Astrocyte of the hippocampus (primary cell): ENCODE measurements around the gene MFSD2B.
"Not testable (repeated sequence)": the region's sequence is repeated elsewhere in the genome, so short reads cannot be mapped to it uniquely, and the experiment has no call there.

Source experiments
- DNase-seq: peaks from one replicate; pipeline ENCODE4 v3.0.0; 2011; ENCODE audit warnings: low read depth, low spot score

Gene MFSD2B

DNA sequence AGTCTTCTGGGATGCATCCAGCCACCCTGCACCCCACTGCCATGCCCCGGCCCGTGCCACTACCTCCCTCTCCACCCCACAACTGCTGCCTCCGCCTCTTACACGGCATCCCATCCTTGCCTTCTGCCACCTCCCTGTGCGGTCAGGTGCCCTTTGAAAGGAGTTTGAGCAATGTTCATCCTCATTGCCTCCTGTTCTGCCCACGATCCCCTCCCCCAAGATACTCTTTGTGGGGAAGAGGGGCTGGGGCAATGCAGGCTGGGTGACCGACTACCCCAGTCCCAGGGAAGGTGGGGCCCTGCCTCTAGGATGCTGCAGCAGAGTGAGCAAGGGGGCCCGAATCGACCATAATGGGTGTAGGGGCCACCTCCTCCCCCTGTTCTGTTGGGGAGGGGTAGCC lies 8.4 kb downstream of the MFSD2B start:
- no peak for DNase-seq

DNA sequence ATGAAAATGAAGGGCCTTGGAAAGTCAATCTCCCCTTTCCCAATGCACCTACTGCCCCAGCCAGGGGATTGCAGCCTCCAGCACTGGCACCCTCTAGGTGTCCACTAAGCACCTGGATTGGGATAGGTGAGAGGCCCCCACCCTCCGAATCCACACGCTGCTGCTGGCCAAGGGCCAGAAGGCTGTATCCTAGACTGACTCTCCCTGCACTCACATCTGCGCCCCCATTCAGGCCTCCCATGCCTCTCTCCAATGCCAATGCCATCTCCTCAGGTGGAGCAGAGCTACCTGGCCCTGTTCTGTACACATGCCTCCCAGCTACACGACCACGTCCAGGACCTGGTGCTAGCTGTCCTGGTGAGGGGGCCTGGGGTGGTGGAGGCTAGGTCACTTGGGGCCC lies 9.8 kb downstream of the MFSD2B start:
- DNase-seq = no peak

DNA sequence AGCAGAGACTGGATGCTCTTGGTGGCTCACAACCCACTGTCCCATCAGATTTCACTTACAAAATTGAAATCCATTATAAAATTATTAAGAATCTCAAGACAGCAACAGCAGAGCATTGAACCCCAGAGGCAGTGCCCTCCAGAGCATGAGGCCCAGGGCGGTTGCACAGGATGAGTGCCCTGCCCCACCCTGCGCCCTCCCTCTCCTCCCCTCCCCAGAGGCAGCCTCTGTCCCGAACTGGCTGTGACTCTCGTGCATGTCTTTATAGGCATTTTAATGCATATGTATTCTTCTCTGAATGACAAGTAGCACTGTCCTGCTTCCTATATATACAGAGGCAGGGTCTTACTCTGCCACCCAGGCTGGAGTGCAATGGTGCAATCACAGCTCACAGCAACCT lies 10.4 kb downstream of the MFSD2B start:
- DNase-seq = no peak

DNA sequence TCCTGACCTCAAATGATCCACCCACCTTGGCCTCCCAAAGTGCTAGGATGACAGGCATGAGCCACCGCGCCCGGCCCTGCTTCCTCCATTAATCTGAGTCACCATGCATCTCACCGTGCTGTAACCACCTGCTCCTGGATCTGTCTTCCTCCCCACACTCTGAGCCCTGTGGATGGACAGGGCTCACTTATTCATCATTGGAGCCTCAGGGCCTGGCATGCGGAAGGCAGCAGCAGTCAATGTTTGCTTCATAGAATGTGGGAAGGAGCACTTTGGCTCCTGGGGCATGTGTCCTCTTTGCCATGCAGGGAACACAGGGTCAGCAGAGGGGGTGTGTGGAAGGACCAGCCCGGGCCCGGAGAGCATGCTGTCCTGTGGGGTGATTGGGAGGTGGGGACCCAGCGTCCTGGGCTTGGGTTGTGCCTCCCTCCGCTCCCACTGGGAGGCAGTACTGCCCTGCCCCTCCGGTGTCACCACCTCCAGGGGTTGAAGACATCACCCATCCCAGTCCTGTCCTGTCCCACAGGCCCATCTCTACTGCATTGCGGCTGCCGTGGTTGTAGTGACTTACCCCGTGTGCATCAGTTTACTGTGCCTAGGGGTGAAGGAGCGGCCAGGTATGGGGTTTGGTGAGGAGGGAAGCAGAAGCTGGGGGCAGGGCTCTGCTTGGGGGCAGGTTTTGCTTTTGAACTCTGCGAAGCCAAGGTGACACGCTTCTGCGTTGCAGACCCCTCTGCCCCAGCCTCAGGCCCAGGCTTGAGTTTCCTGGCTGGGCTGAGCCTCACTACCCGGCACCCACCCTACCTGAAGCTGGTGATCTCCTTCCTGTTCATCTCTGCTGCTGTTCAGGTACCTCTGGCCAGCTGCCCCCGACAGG lies 11.5 kb downstream of the MFSD2B start:
- no peak for DNase-seq

DNA sequence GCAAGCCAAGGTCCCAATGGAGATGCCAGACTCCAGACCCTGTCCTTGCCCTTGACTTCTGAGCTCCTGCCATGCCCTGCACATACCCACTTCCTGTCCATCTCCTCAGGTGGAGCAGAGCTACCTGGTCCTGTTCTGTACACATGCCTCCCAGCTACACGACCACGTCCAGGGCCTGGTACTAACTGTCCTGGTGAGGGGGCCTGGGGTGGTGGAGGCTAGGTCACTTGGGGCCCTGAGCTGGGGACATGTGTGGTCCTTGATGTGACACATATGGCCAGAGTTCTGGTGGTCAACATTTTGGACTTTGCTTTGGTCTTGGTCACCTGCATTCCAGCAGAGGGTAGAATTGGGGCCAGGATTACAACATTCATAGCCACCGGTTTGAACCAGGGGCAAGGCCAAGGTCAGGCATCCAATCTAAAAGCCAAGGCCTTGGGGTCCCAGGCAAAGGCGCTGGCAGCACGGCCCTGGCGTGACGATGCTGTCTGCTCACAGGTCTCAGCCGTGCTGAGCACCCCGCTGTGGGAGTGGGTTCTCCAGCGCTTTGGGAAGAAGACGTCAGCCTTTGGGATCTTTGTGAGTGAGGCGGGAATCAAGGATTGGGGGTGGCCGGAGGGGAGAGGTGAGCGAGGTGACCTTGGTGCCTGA lies 12.6 kb downstream of the MFSD2B start:
- no peak for DNase-seq

DNA sequence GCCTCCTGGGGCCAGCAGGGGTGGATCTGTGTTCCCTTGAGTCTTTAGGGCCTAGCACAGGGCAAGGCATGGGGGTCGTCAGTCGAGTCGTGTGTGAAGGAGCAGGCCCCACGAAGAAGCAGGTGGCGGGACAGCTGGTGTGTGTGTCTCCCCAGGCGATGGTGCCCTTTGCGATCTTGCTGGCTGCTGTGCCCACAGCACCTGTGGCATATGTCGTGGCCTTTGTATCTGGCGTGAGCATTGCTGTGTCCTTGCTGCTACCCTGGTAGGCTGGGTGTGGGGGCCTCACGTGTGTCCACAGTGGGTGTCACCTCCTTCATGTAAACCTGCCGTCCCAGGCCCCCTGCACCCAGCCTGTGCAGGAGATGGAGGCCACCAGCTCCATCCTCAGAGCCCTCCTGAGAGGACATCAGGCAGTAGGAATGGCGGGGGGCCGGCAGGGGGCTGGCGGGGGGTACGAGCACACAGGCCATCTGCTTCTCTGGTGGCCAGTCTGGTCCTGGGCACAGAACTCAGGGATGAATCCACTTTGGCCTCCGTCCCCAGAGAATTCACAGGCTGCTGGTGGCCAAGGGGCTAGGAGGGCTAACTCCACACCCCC lies 13.2 kb downstream of the MFSD2B start:
- DNase-seq = no peak

DNA sequence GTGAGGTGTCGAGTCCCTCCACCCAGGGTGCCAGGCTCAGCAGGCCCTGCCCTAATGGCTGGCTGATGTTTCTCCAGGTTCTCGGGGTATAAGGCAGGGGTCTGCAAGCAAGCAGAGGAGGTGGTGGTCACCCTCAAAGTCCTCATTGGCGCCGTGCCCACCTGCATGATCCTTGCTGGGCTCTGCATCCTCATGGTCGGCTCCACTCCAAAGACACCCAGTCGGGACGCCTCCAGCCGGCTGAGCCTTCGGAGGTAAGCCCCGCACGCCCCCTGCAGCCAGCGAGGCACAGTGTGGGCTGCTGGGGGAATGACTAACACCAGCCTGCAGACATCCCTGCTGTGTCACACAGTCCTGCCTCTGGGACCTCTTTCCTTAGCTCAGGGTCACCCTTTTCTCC lies 14.1 kb downstream of the MFSD2B start:
- no peak for DNase-seq

DNA sequence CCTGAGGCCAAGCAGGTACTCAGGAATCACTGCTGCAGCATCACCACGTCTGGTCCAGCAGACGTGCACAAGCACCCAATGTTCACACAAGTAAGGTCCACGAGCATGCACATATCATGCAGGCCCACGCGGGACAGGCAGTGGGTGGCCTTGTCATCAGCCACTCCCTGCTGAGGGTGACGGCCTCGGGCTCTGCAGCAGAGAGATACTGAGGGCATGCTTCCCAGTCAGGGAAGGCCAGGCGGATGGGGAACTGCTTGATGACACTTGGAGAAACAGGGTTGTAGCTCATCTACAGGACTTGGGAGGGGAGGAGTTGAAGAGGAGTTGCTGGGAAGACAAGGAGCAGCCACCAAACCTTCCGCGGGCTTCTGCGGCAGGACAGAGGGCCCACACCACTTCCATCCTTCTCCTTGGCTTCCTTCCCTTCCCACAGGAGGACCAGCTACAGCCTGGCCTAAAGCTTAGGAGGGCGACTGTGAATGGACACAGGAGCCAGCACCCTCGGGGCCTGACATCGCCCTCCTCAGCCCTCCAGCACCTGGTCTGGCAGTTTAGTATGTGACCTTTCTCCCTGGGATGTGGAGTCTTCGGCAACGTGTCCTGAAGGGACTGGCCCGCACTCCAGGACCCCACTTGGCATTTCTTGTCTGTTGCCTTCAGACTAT lies 15.2 kb downstream of the MFSD2B start:
- no peak for DNase-seq

DNA sequence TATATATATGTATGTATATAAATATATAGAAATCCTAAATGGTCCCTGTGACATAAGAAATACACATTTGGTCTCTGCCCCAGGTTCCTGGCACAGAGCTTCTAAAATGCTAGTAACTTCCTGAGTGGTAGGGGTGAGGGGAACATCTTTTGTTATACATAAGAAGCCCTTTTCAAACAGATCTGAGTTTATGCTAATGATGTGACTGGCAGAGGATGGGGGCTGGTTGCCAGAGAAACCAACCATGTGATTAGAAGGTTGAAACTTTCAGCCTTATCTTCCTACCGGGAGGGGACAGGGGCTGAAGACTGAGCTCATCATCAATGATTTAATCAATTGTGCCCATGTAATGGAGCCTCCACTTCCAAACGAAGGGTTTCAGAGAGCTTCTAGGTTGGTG lies 16.3 kb downstream of the MFSD2B start:
- DNase-seq = no peak

DNA sequence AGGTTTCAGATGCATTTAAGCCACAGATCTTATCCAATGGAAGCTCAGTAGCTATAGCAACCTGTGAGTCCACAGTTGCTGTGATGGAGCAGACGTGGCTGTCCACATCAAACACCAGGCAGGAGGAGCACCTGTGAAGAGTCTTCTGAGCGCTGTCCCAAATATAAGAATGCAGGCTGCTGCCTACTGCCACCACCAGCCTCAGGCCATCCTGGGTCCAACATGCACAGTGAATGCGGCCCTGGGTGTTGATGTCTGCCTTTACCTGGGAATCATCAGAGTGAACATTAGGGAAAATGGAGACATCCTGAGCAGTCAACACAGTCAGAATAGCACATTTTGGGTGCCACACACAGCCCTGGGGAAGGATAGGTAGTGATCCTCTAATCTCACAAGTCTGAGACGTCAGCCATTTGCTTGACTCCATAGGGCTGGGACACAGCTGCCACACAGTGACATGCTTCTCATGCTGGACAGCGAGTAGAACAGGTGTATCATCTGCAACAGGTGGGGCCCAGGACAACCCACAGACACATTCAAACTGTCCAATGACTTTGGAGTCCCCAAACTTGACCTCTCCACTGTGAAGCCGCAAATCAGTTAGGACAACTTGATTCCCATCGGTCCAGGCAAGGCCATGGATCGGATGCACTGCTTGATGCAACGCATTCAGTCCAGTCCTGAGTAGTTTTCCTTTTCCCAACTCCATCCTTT lies 29.1 kb downstream of the MFSD2B start:
- DNase-seq = no peak

DNA sequence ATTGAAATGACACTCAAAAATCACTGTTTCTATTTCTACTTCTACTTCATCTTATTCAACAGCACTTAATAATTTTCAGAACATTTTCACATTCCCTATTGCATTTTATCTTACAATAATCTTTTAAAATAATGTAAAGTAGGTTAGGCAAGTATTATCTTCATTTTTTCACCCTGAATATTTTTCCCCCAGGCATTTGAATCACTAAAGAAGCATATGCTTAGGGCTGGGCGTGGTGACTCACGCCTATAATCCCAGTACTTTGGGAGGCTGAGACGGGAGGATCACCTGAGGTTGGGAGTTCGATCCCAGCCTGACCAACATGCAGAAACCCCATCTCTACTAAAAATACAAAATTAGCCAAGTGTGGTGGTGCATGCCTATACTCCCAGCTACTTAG lies 30.6 kb downstream of the MFSD2B start:
- DNase-seq = no peak

DNA sequence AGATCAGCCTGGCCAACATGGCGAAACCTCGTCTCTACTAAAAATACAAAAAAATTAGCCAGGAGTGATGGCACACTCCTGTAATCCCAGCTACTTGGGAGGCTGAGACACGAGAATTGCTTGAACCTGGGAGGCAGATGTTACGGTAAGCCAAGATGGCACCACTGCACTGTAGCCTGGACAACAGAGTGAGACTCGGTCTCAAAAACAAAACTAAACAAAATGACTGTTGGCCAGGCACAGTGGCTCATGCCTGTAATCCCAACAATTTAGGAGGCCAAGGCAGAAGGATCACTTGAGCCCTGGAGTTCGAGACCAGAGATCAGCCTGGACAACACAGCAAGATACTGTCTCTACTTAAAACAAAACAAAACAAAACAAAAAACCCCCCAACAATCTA lies 33.2 kb downstream of the MFSD2B start:
- not testable (repeated sequence) for DNase-seq

DNA sequence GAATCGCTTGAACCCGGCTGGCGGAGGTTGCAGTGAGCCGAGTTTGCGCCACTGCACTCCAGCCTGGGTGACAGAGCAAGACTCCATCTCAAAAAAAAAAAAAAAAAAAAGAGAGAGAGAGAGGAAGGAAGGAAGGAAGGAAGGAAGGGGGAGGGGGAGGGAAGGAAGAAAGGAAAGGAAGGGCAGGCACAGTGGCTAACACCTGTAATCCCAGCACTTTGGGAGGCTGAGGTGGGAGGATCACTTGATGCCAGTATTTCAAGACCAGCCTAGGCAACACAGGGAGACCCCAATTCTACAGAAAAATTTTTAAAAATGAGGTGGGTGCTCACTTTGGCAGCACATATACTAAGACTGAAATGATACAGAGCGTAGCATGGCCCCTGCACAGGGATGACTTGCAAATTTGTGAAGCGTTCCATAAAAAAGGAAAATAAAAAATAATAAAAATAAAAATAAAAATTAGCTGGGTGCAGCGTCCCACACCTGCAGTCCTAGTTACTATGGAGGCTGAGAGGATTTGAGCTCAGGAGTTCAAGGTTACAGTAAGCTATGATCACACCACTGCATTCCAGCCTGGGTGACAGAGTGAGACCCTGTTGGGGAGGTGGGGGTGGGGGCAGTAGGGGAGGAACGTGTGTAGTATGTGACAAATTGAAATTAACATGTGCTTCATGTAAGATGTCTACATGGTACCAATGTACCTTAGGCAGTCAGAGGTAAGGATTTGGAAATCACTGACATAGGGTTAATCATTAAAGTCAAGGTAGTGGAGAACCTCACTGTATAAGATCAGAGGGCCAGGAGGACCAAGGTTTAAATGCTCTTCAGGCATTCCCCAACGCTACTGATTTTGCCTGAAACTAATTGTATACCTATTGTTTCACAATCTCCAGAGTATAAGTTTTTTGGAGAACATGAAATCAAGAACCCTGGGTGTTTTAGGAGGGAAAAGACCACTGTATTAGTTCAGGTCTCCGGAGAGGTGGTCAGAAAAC lies 35.9 kb downstream of the MFSD2B start:
- no peak for DNase-seq

DNA sequence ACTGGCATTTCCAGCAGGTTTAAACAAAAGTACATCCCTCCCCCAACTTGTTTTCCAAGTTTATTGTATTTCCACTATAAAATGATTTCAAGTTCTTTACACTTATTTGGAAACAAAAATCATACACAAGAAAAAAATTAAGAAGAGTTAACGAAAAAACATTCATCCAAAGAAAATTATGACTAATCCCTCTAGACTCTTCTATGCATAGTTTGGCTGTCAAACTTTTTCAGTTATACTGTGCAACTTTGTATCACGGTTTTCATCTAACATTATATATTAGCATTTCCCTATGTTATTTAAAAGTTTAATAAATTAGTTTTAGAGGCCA lies 36.7 kb downstream of the MFSD2B start:
- no peak for DNase-seq

DNA sequence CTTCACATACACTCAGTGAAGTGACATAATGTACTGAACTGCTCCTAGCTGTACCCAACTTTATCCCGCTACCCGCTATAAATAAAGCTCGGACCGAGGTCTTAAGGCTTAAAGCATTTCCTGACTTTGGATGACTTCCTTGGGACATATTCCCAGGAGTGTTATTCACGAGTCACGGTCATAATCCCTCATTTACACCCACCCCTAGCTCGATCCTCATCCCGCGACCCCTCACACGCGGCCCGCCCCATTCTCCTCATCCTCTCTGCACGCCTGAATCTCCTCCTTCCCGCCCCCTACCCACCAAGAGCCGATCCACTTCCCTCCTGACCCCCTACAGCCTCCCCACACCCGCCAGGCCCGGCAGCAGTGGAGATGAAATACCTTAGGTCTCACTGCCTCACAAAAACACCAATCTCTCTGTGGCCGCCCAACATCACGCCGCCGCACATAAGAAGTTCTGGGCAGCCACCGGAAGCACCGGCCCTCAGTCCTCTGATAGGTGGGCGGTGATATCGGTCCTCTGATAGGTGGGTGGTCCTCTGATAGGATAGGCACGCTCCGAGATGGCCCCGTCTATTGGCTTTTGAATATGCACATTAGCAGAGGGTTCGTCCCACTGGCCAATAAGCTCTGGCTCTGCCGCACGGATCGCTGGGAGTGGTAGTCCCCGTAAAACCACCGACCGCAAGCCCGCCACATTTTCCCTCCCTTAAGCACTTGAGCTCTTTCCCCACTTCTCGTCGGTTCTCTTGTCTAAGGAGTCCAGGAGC lies 37.2 kb downstream of the MFSD2B start, which contains the start of gene WDCP:
Gene WDCP, minus strand, starts transcription at position 462 of the 773 bp plus-strand sequence. CDS start 7,897 bp downstream, outside the sequence.
- peak; percentile 99 for DNase-seq

DNA sequence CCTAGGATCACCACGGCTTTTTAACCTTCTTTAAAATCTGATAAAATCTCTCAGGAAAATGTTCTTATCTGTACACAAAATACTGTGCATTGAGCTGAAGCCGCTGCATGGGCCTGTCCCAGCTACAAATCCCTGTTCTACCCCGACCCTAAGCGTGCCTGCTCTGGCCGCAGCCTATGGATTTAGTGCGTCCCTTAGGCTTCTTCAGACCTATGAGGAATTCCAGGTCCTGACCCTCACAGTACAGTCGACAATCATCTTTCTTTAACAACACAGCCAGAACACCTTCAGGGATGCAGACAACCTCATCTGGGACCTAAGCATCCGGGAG lies 37.8 kb downstream of the MFSD2B start:
- DNase-seq = no peak

DNA sequence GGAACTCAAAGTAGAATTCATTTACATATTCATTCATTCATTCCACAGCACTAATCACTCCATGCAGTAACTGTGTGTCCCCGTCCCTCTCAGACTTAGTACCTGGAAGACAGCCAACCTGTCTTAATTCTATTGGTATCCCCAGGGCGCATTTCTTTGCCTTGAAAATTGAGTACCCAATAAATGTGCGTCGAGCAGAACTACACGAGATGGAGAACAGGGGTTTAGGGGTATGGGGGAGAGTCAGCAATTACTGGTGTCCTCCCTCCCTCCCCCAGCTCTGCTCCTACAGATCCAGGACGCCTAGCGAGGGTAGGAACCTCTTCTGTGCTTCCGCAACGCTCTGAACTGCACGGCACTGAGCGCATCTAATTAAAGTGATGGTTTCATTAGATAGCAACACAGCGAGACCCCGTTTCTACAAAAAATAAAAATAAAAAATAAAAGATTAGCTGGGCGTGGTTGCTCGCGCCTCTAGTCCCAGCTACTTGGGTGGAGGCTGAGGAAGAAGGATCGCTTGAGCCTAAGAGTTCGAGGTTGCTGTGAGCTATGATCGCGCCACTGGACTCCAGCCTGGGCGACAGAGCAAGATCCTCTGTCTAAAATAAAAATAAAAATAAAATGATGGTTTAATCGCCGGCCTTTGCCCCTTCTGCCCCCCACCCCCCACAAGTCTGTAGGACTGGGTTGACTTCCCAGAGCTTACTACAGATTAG lies 39.0 kb downstream of the MFSD2B start:
- DNase-seq = peak; percentile 15

DNA sequence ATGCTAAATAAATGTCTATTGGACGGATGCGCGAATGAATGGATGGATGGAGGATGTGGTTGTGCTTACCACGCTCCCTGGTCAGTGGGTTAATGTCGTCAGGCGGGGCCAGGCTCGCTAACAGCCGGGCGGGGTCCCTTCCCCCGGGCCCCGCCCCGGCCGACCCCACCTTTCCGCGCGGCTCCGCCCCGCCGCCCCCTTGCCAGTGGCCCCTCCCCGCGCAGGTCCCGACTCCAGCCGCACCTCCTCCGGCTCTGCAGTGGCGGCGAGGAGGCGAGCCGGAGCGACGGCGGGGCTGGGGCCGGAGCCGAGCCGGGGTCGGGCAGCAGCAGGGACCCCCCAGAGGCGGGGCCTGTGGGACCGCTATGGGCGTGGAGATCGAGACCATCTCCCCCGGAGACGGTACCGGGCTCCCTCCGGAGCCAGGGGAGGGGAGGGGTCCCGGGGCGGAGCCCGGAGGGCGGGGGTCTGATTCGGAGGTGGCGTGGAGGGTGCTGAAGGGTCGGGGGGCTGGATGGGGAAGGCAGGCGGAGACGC lies 39.7 kb downstream of the MFSD2B start, which contains the start of gene FKBP1B:
Gene FKBP1B, plus strand, starts transcription at position 257 of the 537 bp plus-strand sequence. Its CDS starts 109 bp downstream, at position 366.
- peak; percentile 82 for DNase-seq
